HL-60 (cell line): ENCODE data around the gene CMIP.

Experiments used
- CTCF ChIP-seq: IDR thresholded peaks from one replicate; pipeline ENCODE4 v1.5.1; 2011; ENCODE audit warnings: low read length, control low read depth, inconsistent platforms; ENCODE audit not compliant: insufficient read depth
- GABPA ChIP-seq: IDR thresholded peaks from 2 replicates; pipeline ENCODE4 v1.6.1; 2012; ENCODE audit warnings: low read depth
- POLR2AphosphoS5 ChIP-seq: IDR thresholded peaks from 2 replicates; pipeline ENCODE4 v1.6.1; 2012; ENCODE audit warnings: low read depth
- REST ChIP-seq: IDR thresholded peaks from 2 replicates; pipeline ENCODE4 v1.6.1; 2012; ENCODE audit warnings: low read depth; ENCODE audit not compliant: insufficient replicate concordance
- SPI1 ChIP-seq: IDR thresholded peaks from 2 replicates; pipeline ENCODE4 v1.6.1; 2012; ENCODE audit warnings: low read depth, mild to moderate bottlenecking, borderline replicate concordance

- TF ChIP-seq REST (no peak), CTCF (no peak), GABPA (no peak), POLR2AphosphoS5 (no peak), SPI1 (no peak)
Observed at GRCh38 chr16:81455720-81456494, 11.3 kb downstream of the CMIP start.
